ENCODE measurements around the gene PRODH2.

PRODH2 gene

GRCh38 chr19:35780717-35781116, 31.9 kb downstream of the PRODH2 start:
- no peak for DNase-seq (ENCODE audit: low spot score)
- in situ Hi-C loops (cut with MboI; ENCODE audit: low sequenced_read_pairs, unreplicated experiment): no loop called here
- no peak for TF ChIP-seq CTCF (IDR thresholded peaks at IDR 0.05; ENCODE audit: borderline replicate concordance, control extremely low read depth, extremely low read depth, insufficient read depth, missing control alignments)

- no peak for DNase-seq (ENCODE audit: low spot score)
- no peak for TF ChIP-seq CTCF (IDR thresholded peaks at IDR 0.05; ENCODE audit: borderline replicate concordance, control extremely low read depth, extremely low read depth, insufficient read depth, missing control alignments)
- in situ Hi-C loops (cut with MboI; ENCODE audit: low sequenced_read_pairs, unreplicated experiment): no loop called here
Observed at GRCh38 chr19:35780058-35780457, 32.6 kb downstream of the PRODH2 start.

- no peak for DNase-seq (ENCODE audit: low spot score)
- TF ChIP-seq CTCF (IDR thresholded peaks at IDR 0.05; ENCODE audit: borderline replicate concordance, control extremely low read depth, extremely low read depth, insufficient read depth, missing control alignments): no peak
- in situ Hi-C loops (cut with MboI; ENCODE audit: low sequenced_read_pairs, unreplicated experiment): no loop called here
Observed at GRCh38 chr19:35779033-35779432, 33.6 kb downstream of the PRODH2 start.

- DNase-seq (ENCODE audit: low spot score): no peak
- TF ChIP-seq CTCF (IDR thresholded peaks at IDR 0.05; ENCODE audit: borderline replicate concordance, control extremely low read depth, extremely low read depth, insufficient read depth, missing control alignments): no peak
- in situ Hi-C loops (cut with MboI; ENCODE audit: low sequenced_read_pairs, unreplicated experiment): no loop called here
Observed at GRCh38 chr19:35777961-35778360, 34.7 kb downstream of the PRODH2 start.

- no peak for DNase-seq (ENCODE audit: low spot score)
- no peak for TF ChIP-seq CTCF (IDR thresholded peaks at IDR 0.05; ENCODE audit: borderline replicate concordance, control extremely low read depth, extremely low read depth, insufficient read depth, missing control alignments)
- in situ Hi-C loops (cut with MboI; ENCODE audit: low sequenced_read_pairs, unreplicated experiment): no loop called here
Observed at GRCh38 chr19:35777086-35777841, 35.4 kb downstream of the PRODH2 start.

GRCh38 chr19:35776102-35776788, 36.4 kb downstream of the PRODH2 start:
- no peak for DNase-seq (ENCODE audit: low spot score)
- TF ChIP-seq CTCF (IDR thresholded peaks at IDR 0.05; ENCODE audit: borderline replicate concordance, control extremely low read depth, extremely low read depth, insufficient read depth, missing control alignments): no peak
- in situ Hi-C loops (cut with MboI; ENCODE audit: low sequenced_read_pairs, unreplicated experiment): no loop called here
